Breast epithelium (tissue), 4 donors: Measurements from ENCODE around the gene HEY2. TPM values are rescaled to one million over a fixed set of nuclear protein-coding genes. Genes with fewer than 3 reads are reported as not detected.

Source experiments
- DNase-seq, 2 donors: peaks; one replicate each; pipeline ENCODE4 v3.0.0-alpha.2; 2019; ENCODE audit warnings: low spot score in 2 of 2
- H3K27ac ChIP-seq, 2 donors: fragments of 200-600 bp; sonication (generic) in 1 of 2; one replicate each; pipeline ENCODE4 v1.5.1; 2016 to 2019; ENCODE audit warnings: mild to moderate bottlenecking in 1 of 2
- H3K27me3 ChIP-seq, 2 donors: fragments of 200-600 bp; sonication (generic) in 1 of 2; one replicate each; pipeline versions ENCODE4 v1.5.1 to v1.6.0; 2017 to 2019; ENCODE audit warnings: control low read depth in 1 of 2, mild to moderate bottlenecking in 1 of 2
- H3K36me3 ChIP-seq: fragments of 200-600 bp; one replicate; pipeline ENCODE4 v1.5.1; 2019
- H3K4me1 ChIP-seq, 2 donors: fragments of 200-600 bp; sonication (generic); one replicate each; pipeline ENCODE4 v1.5.1; 2016 to 2019; ENCODE audit warnings: control low read depth in 1 of 2
- H3K4me3 ChIP-seq, 3 donors: fragments of 200-600 bp; sonication (generic); 1 replicate in 2 of 3; 2 replicates in 1 of 3; pipeline ENCODE4 v1.5.1; 2016 to 2019; ENCODE audit warnings: mild to moderate bottlenecking in 3 of 3, moderate library complexity in 2 of 3
- H3K9me3 ChIP-seq, 2 donors: fragments of 200-600 bp; sonication (generic) in 1 of 2; one replicate each; pipeline ENCODE4 v1.5.1; 2016 to 2019; ENCODE audit warnings: control low read depth in 1 of 2
- POLR2A ChIP-seq: fragments of 450-650 bp; IDR thresholded peaks from one replicate; pipeline ENCODE4 v1.6.1; 2016; ENCODE audit warnings: antibody characterized with exemption, mild to moderate bottlenecking, moderate library complexity
- POLR2AphosphoS5 ChIP-seq, 3 donors: sonication (generic); formaldehyde crosslinking; IDR thresholded peaks; one replicate each; pipeline ENCODE4 v1.6.1; 2017; ENCODE audit warnings: antibody characterized with exemption in 3 of 3
- intact Hi-C: fragments of 100-400 bp; cut with DNase I; formaldehyde crosslinking; loops from one replicate; pipeline ENCODE4 v1.15.1; 2023; ENCODE audit warnings: low total_unique reads
- total RNA-seq, 3 donors: library from RNA; depleted of rRNA; stranded (reverse); fragments of >200 nt; gene quantifications; one replicate each; pipeline ENCODE4 v1.1.0, GENCODE V29; 2016
- TF ChIP-seq, protein P1 (sequence below), 3 donors: fragments of 450-650 bp; IDR thresholded peaks; one replicate each; pipeline ENCODE4 v1.5.1; 2016 to 2017; ENCODE audit warnings: antibody characterized with exemption in 3 of 3, mild to moderate bottlenecking in 3 of 3, moderate library complexity in 3 of 3

The HEY2 gene
- total RNA-seq, 3 donors from 2014 or later = 2.3 to 8.2 (median 2.4) TPM

DNA sequence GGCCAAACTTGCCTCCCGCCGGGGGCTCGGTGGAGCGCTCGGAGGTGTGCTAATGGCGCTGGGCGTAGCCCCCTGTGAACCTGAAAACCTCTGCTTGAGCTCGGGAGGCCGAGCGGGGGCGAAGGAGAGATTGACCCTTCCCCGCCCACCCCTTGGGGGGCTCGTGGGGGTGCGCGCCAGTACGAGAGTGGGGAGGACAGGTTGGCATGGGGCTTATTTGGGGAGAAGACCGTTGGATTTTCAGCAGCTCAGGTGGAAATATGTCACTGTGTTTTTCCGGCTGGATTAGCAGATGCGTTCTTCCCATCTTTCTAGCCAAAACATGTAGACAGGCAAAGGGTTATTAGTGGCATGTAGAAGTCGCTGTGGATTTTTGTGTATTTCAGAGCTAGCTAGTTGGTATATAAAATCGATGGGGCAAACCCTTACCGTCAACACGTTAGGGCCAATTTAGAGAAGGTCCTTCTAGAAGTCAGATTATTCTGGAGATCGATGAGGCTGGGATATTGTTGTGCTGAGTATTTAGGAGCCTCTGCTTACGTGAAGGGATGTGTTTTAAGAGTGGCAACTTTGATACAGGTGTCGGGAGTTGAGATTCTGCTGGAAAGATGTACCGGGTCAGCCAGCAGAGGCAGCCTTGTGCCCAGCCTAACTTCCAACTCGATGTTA is 41.9 kb downstream of the HEY2 start:
- DNase-seq = peak in 1 of 2 donors; percentile 45
- TF ChIP-seq, protein P1, sequence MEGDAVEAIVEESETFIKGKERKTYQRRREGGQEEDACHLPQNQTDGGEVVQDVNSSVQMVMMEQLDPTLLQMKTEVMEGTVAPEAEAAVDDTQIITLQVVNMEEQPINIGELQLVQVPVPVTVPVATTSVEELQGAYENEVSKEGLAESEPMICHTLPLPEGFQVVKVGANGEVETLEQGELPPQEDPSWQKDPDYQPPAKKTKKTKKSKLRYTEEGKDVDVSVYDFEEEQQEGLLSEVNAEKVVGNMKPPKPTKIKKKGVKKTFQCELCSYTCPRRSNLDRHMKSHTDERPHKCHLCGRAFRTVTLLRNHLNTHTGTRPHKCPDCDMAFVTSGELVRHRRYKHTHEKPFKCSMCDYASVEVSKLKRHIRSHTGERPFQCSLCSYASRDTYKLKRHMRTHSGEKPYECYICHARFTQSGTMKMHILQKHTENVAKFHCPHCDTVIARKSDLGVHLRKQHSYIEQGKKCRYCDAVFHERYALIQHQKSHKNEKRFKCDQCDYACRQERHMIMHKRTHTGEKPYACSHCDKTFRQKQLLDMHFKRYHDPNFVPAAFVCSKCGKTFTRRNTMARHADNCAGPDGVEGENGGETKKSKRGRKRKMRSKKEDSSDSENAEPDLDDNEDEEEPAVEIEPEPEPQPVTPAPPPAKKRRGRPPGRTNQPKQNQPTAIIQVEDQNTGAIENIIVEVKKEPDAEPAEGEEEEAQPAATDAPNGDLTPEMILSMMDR (IDR thresholded peaks at IDR 0.05) = peak in 2 of 3 donors; percentile 39 to 59
- TF ChIP-seq POLR2A = no peak
- TF ChIP-seq POLR2AphosphoS5 (IDR thresholded peaks at IDR 0.05) = no peak
- Histone ChIP-seq H3K4me3 (peak overlapping the region; percentile 76 to 96 (median 88)), H3K9me3 (no peaks in the 10 kb centered on the region), H3K36me3 (no peaks in the 10 kb centered on the region), H3K4me1 (peaks cover 6% of the 10 kb centered on the region in 2 donors), H3K27ac (peak overlapping the region; percentile 98 to 99), H3K27me3 (no peaks in the 10 kb centered on the region)
- intact Hi-C loops = no loop called here

DNA sequence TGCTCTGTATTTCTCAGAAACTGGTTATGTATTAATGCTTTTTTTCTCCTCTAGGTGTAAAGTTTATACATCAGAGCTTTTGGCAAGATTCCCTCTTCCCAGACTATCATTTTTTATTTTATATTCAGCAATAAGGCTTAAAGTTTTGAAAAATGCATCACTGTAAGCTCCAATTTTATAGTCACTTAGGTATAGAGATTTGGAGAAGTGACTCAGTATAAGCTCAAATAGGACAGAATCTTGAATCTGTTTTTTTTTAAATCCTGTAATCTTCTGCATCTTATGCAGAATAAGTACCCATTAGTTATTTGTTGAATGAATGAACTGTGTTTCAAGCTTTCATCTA is 42.4 kb downstream of the HEY2 start:
- Histone ChIP-seq H3K4me3 (peak overlapping the region; percentile 76 to 96 (median 88)), H3K36me3 (no peaks in the 10 kb centered on the region), H3K4me1 (peaks cover 6% of the 10 kb centered on the region in 2 donors), H3K9me3 (no peaks in the 10 kb centered on the region), H3K27ac (peak overlapping the region; percentile 98 to 99), H3K27me3 (no peaks in the 10 kb centered on the region)
- intact Hi-C loops = no loop called here
- DNase-seq = no peak
- TF ChIP-seq POLR2AphosphoS5 (IDR thresholded peaks at IDR 0.05) = no peak
- TF ChIP-seq, protein P1 (IDR thresholded peaks at IDR 0.05) = peak in 2 of 3 donors; percentile 7 to 47

DNA sequence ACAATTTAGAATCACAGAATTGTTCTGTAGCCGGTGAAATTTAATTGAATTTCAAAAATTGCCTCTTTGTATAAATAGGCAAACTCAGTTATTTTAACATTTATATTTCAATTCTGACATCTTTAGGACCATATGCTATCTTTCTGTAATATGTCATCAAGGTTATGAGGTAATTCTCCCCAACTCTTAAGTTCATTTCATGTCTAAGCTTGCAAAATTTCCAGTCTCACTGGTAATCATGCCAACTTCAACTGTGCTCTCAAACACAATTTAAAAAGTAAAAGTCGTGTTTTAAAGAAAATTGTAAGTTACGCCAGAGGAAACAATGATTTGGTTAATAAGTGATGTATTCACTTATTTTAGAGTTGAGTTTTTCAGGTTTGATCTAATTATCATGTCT is 42.7 kb downstream of the HEY2 start:
- no peak for DNase-seq
- no peak for TF ChIP-seq POLR2A
- TF ChIP-seq POLR2AphosphoS5 (IDR thresholded peaks at IDR 0.05) = no peak
- TF ChIP-seq, protein P1 (IDR thresholded peaks at IDR 0.05) = no peak
- Histone ChIP-seq H3K27ac (peak overlapping the region; percentile 50 to 98), H3K9me3 (no peaks in the 10 kb centered on the region), H3K4me1 (peaks cover 6% of the 10 kb centered on the region in 2 donors), H3K36me3 (no peaks in the 10 kb centered on the region), H3K4me3 (peak overlapping the region; percentile 76 to 96 (median 88)), H3K27me3 (no peaks in the 10 kb centered on the region)
- intact Hi-C loops = no loop called here

DNA sequence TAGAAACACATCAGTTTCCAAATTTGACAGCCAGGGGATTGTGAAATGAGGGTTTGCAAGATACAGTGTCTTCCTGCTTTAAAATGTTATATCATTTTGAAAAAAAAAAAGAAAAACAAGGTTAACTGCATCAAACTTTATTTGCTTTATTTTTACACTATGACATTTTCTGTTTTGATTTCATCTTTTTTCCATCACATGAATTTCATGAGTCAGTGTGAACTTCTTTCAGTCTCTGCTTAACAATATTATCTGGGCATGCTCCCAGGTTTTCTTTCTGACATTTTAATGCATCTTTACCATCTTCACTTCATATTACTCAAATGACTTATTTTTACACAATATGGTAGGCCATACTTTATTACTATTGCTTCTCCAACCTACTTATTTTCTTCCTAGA is 43.2 kb downstream of the HEY2 start:
- Histone ChIP-seq H3K27me3 (no peaks in the 10 kb centered on the region), H3K36me3 (no peaks in the 10 kb centered on the region), H3K27ac (peak overlapping the region; percentile 69 to 98), H3K4me1 (peaks cover 6% of the 10 kb centered on the region in 2 donors), H3K9me3 (no peaks in the 10 kb centered on the region), H3K4me3 (peak overlapping the region; percentile 76 to 96 (median 88))
- TF ChIP-seq POLR2A (no peak), POLR2AphosphoS5 (IDR thresholded peaks at IDR 0.05) (no peak)
- TF ChIP-seq, protein P1 (IDR thresholded peaks at IDR 0.05) = no peak
- intact Hi-C loops = no loop called here
- no peak for DNase-seq

DNA sequence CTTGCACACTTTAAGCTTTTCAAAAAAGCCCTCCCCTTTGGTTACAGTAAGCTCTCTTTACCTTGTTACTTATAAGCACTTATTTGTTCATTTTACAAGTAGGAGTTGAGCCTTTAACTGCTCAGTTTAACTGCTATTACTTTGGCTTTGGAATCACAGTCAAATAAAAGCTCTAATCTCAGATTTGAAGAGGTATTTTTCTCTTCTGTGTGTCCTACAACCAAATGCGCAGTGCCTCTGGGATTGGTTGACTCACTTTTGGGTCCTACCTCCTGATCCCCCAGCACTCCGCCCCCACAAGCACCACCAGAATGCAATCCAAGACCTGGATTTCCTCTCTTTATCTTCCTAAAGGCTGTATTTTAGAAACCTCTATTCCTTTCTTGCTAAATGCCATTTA is 43.8 kb downstream of the HEY2 start:
- Histone ChIP-seq H3K4me3 (peak overlapping the region; percentile 14 to 96 (median 88)), H3K27me3 (no peaks in the 10 kb centered on the region), H3K4me1 (peaks cover 6% of the 10 kb centered on the region in 2 donors), H3K36me3 (no peaks in the 10 kb centered on the region), H3K9me3 (no peaks in the 10 kb centered on the region), H3K27ac (peak overlapping the region; percentile 69 to 98)
- no peak for TF ChIP-seq POLR2AphosphoS5 (IDR thresholded peaks at IDR 0.05)
- TF ChIP-seq POLR2A = no peak
- TF ChIP-seq, protein P1 (IDR thresholded peaks at IDR 0.05) = no peak
- intact Hi-C loops = no loop called here
- DNase-seq = no peak
